Activated CD4-positive, alpha-beta T cell treated with anti-CD3 and anti-CD28 coated beads, Interleukin-2, amount 50 U/mL, for 1 hour (primary cell): ENCODE measurements around the gene PDLIM4.

ENCODE experiments used
- DNase-seq: peaks from one replicate; pipeline ENCODE4 v3.0.0-alpha.2; 2020

Gene PDLIM4

GRCh38 chr5:132293066-132293991, 35.8 kb downstream of the PDLIM4 start:
- DNase-seq, result peak; percentile 51

GRCh38 chr5:132293992-132294727, 36.7 kb downstream of the PDLIM4 start, which contains the start of gene SLC22A4:
Gene SLC22A4 (plus strand): TSS chr5:132294394. CDS start chr5:132294617, 223 bp downstream.
- DNase-seq, result peak; percentile 53

- DNase-seq, result peak; percentile 61
Observed at GRCh38 chr5:132294728-132295504, 37.4 kb downstream of the PDLIM4 start.

- DNase-seq, result no peak
Observed at GRCh38 chr5:132295505-132296411, 38.3 kb downstream of the PDLIM4 start.

GRCh38 chr5:132296412-132297016, 39.0 kb downstream of the PDLIM4 start:
- DNase-seq, result no peak

- DNase-seq, result no peak
Observed at GRCh38 chr5:132297211-132297940, 39.9 kb downstream of the PDLIM4 start.

GRCh38 chr5:132298298-132299212, 41.1 kb downstream of the PDLIM4 start:
- no peak for DNase-seq

GRCh38 chr5:132299917-132300316, 42.4 kb downstream of the PDLIM4 start:
- no peak for DNase-seq

- DNase-seq, result no peak
Observed at GRCh38 chr5:132300577-132301343, 43.3 kb downstream of the PDLIM4 start.

- no peak for DNase-seq
Observed at GRCh38 chr5:132301344-132302271, 44.1 kb downstream of the PDLIM4 start.

- DNase-seq, result no peak
Observed at GRCh38 chr5:132302413-132302812, 44.9 kb downstream of the PDLIM4 start.

GRCh38 chr5:132303589-132303988, 46.1 kb downstream of the PDLIM4 start:
- DNase-seq, result no peak

- DNase-seq, result no peak
Observed at GRCh38 chr5:132305420-132305819, 47.9 kb downstream of the PDLIM4 start.

- DNase-seq, result no peak
Observed at GRCh38 chr5:132308701-132309100, 51.2 kb downstream of the PDLIM4 start.

- DNase-seq, result no peak
Observed at GRCh38 chr5:132309679-132310078, 52.2 kb downstream of the PDLIM4 start.

- DNase-seq, result no peak
Observed at GRCh38 chr5:132310141-132310834, 52.8 kb downstream of the PDLIM4 start.

- no peak for DNase-seq
Observed at GRCh38 chr5:132313366-132313765, 55.9 kb downstream of the PDLIM4 start.
